Activated CD8-positive, alpha-beta memory T cell treated with anti-CD3 and anti-CD28 coated beads for 48 hours (primary cell): ENCODE data around the gene ABHD6.
"Not testable (repeated sequence)": the region's sequence is repeated elsewhere in the genome, so short reads cannot be mapped to it uniquely, and the experiment has no call there.

Source experiments
- DNase-seq, 3 experiments: peaks; one replicate each; pipeline ENCODE4 v3.0.0-alpha.2; 2020; ENCODE audit warnings: low read depth in 2 of 3, low spot score in 2 of 3

The ABHD6 gene

GRCh38 chr3:58242340-58242739 is 4.7 kb downstream of the ABHD6 start:
- no peak for DNase-seq

DNA sequence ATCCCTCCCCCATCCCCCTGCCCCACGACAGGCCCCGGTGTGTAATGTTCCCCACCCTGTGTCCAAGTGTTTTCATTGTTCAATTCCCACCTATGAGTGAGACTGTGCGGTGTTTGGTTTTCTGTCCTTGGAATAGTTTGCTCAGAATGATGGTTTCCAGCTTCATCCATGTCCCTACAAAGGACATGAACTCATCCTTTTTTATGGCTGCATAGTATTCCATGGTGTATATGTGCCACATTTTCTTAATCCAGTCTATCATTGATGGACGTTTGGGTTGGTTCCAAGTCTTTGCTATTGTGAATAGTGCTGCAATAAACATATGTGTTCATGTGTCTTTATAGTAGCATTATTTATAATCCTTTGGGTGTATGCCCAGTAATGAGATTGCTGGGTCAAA is 5.3 kb downstream of the ABHD6 start:
- DNase-seq, result not testable (repeated sequence)

- DNase-seq, result no peak
These were observed 6.5 kb downstream of the ABHD6 start for GRCh38 chr3:58243976-58244585.

- no peak for DNase-seq
These were observed 8.8 kb downstream of the ABHD6 start for GRCh38 chr3:58246148-58247047.

DNA sequence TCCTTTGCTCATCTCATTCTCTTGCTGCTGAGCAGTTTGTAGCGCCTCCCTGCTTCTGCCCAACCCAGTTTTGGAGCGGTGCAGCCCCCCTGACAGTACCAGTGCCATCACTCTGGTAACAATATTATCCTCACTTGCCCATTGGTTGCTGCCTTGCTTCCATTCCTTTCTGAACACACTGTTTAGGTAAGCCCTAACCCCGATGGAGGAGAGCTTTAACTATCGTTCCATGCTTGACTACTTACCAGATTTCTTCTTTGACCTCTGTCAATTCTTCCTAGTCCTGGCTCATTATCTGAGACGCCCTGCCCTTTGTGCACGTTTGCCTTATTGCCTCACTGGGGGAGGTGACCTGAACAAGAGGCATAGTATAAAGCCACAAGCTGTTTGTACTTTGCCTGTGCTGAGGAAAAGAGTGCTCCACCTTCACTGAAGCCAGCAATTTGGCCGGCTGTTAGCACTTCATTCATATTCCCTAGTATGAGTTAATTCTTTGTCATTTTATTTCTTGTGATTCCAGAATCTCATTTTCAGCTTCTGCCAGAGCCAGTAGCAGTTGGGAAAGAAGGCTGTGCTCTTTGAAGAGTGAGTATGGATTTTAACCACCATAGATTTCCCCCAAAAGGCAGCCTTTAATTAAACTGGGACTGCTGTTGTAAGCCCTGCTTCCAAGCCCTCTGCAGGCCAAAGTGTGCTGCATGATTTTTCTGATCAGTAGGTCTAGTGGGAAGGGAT is 11.9 kb downstream of the ABHD6 start:
- DNase-seq, result no peak

GRCh38 chr3:58250093-58250707 is 12.6 kb downstream of the ABHD6 start:
- DNase-seq, result no peak

- DNase-seq, result no peak
These were observed 14.0 kb downstream of the ABHD6 start for GRCh38 chr3:58251631-58252035.

DNA sequence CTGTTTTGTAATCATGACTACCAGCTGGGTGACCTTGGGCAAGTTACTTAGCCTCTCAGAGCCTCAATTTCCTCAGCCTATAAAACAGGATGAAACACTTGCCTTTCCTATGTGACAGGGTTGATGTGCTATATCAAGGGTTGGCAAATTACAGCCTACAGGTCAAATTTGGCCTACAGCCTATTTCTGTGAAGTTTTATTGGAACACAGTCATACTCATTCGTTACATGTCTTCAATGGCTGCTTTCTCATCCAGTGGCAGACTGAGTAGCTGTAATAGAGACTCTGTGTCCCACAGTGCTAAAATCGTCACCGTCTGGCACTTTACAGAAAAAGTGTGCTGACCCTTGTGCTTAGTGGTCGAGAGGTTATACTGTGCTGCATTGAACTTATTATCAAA is 16.6 kb downstream of the ABHD6 start:
- DNase-seq, result no peak

- no peak for DNase-seq
These were observed 18.5 kb downstream of the ABHD6 start for GRCh38 chr3:58256061-58256460.

- DNase-seq, result no peak
These were observed 18.9 kb downstream of the ABHD6 start for GRCh38 chr3:58256511-58256910.

DNA sequence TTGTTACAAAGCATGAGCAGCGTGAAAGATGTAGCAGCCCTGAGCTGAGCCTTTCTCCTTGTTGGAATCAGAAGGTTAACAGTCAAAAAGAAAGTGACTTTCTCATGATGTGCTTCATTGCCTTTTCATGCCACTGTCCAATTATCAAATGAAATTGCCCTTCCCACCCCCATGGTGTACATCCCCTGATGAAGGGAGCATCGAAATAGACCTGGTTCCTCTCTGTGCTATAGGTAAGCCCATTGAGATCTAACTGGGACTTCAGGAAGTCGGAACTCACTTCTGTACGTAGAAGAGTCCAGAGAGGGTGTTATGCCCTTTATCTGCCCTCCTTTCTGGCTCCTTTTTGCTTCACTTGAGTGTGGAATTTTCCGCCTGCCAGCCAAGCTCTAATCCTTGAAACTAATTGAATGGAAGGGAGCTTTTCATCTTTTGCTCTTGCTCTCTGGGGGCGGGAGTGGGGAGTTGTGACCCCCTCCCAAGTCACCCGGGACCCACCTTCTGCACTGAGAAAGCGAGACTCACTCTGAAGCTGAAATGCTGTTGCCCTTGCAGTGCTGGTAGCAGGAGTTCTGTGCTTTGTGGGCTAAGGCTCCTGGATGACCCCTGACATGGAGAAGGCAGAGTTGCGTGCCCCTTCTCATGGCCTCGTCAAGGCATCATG is 20.9 kb downstream of the ABHD6 start:
- no peak for DNase-seq

DNA sequence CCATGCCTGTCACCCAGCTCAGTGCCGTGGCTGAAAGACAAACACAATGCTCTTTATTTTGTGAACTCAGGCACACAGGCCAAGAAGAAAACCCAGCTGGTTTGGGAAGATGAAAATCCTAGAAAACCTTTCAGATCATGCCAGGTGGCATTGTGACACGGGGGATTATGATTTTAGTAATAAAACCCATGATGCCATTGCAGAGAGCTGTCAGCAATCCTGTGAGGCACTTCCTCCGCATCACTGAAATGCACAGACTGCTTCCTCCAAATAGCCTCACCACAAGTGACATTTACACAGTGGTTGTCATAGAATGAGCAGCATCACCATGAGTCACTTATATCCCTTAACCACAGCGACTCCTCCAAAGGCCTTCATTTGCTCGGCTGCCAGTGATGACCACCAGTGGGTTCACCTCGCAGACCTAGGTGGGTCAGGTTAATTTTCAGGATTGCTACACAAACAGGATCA is 22.7 kb downstream of the ABHD6 start:
- no peak for DNase-seq

GRCh38 chr3:58260733-58261132 is 23.1 kb downstream of the ABHD6 start:
- DNase-seq, result no peak

GRCh38 chr3:58261954-58262666 is 24.5 kb downstream of the ABHD6 start:
- no peak for DNase-seq

DNA sequence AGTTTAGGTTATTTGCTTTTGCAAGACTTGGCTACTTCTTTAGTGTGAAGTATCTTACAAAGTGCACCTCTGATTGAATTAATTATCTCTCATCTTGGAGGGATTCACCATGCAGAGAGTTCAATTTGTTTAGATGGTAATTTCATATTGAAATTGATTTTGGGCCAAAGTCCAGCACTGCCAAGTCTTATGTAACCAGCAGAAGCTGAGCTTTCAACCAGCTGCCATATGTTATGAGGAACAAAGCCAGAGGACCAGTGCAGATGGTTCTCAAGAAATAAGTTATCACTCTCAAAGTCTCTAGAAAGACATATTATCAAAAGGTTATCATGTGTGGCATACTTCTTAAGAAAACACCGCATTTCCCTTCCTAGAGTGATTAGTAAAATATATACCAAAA is 29.0 kb downstream of the ABHD6 start:
- no peak for DNase-seq

GRCh38 chr3:58267543-58267942 is 30.0 kb downstream of the ABHD6 start:
- not testable (repeated sequence) for DNase-seq

DNA sequence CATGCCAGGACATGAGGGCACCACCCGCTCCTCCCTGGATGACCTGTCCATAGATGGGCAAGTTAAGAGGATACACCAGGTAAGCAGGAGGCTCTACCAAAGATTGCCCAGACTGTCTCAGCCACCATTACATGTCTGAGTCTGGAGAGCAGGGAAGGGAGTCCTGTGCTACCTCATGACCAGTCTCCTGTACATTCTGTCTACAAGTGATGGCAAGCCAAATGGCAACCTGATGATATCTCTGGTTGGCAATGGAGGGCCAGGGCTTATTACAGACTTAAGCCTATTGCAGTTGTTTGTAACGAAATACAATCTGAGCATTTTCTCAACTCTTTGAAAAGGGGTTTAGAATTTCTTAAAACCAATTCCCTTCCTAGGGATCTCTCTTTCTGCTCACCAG is 31.8 kb downstream of the ABHD6 start:
- DNase-seq, result no peak

DNA sequence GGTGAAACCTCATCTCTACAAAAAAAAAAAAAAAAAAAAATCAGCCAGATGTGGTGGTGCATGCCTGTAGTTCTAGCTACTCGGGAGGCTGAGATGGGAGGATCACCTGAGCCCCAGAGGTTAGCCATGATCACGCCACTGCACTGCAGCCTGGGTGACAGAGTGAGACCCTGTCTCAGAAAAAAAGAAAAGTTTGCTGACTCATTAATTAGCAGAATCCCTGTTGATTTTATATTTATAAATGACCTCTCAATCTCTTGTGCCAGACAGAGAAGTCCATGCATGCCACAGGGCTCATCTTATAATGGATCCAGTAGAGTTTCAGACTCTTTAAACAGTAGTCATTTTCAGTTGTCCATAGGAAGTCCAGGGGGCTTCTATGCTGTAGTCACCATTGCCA is 32.9 kb downstream of the ABHD6 start:
- DNase-seq, result no peak

- no peak for DNase-seq
These were observed 34.4 kb downstream of the ABHD6 start for GRCh38 chr3:58271901-58272501.

DNA sequence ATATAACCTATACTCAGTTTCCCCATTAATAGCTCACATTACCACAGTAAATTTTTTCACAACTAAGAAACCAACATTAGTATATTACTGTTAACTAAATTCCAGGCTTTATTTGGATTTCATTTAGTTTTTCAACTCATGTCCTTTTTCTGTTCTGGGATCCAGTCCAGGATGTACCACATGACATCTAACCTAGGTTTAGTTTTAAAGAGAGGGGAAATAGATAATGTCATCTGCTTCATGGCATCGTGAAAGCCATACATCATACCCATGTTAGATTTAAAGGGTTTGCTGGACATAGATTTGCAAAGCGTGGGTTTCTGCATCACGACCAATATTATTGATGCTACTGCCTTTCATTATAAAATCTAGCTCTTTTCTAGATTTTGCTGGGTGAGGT is 35.3 kb downstream of the ABHD6 start:
- no peak for DNase-seq
